Mesothelial cell of epicardium (in vitro differentiated cells): ENCODE measurements around the gene ARPC1B. TPM values are rescaled to one million over a fixed set of nuclear protein-coding genes. Genes with fewer than 3 reads are reported as not detected.
"Not testable (repeated sequence)": the region's sequence is repeated elsewhere in the genome, so short reads cannot be mapped to it uniquely, and the experiment has no call there.

Source experiments
- DNase-seq, 2 experiments: peaks; one replicate each; pipeline ENCODE4 v3.0.0; 2021; ENCODE audit warnings: low spot score in 2 of 2; ENCODE audit not compliant: unreplicated experiment in 2 of 2
- H3K27ac Mint-ChIP-seq: 2 replicates; pipeline ENCODE4 v1.8.0; 2021; ENCODE audit warnings: mixed read lengths
- H3K27me3 Mint-ChIP-seq: 2 replicates; pipeline ENCODE4 v1.8.0; 2021; ENCODE audit warnings: low read depth, mixed read lengths
- H3K36me3 Mint-ChIP-seq: 2 replicates; pipeline ENCODE4 v1.8.0; 2021; ENCODE audit warnings: mixed read lengths
- H3K4me1 Mint-ChIP-seq: 2 replicates; pipeline ENCODE4 v1.8.0; 2021; ENCODE audit warnings: mixed read lengths
- H3K4me3 Mint-ChIP-seq: 2 replicates; pipeline ENCODE4 v1.8.0; 2021; ENCODE audit warnings: mild to moderate bottlenecking, moderate library complexity, mixed read lengths
- H3K9me3 Mint-ChIP-seq: 2 replicates; pipeline ENCODE4 v1.8.0; 2021; ENCODE audit warnings: mixed read lengths
- total RNA-seq: library from RNA; stranded (reverse); gene quantifications from 3 replicates; pipeline ENCODE4 v1.2.1, GENCODE V29; 2021
- TF ChIP-seq, protein P1 (sequence below): fragments of 200-600 bp; sonication (generic); IDR thresholded peaks from one replicate; pipeline ENCODE4 v1.5.0; 2021; ENCODE audit warnings: antibody characterized with exemption; ENCODE audit not compliant: unreplicated experiment

Gene ARPC1B
- total RNA-seq, 1 donor from 2014 or later, result 32.5 TPM

DNA sequence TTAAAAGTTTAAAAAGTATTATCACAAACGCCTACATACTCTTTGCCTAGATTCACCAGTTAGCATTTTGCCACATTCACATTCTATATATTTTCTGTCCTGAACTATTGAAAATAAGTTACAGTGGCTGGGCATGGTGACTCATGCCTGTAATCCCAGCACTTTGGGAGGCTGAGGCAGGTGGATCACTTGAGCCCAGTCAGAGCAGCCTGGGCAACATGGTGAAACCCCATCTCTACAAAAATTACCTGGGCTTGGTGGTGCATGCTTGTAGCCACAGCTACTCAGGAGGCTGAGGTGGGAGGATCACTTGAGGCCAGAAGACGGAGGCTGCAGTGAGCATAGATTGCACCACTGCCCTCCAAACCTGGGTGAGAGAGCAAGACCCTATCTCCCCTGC lies 43.5 kb upstream of the ARPC1B start:
- Mint-ChIP-seq H3K4me3 (no peak overlapping the region), H3K27me3 (no peaks in the 10 kb centered on the region), H3K9me3 (no peaks in the 10 kb centered on the region), H3K36me3 (peaks cover 10% of the 10 kb centered on the region), H3K27ac (no peak overlapping the region), H3K4me1 (peaks cover 18% of the 10 kb centered on the region)
- TF ChIP-seq, protein P1, sequence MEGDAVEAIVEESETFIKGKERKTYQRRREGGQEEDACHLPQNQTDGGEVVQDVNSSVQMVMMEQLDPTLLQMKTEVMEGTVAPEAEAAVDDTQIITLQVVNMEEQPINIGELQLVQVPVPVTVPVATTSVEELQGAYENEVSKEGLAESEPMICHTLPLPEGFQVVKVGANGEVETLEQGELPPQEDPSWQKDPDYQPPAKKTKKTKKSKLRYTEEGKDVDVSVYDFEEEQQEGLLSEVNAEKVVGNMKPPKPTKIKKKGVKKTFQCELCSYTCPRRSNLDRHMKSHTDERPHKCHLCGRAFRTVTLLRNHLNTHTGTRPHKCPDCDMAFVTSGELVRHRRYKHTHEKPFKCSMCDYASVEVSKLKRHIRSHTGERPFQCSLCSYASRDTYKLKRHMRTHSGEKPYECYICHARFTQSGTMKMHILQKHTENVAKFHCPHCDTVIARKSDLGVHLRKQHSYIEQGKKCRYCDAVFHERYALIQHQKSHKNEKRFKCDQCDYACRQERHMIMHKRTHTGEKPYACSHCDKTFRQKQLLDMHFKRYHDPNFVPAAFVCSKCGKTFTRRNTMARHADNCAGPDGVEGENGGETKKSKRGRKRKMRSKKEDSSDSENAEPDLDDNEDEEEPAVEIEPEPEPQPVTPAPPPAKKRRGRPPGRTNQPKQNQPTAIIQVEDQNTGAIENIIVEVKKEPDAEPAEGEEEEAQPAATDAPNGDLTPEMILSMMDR, result no peak
- DNase-seq, result no peak

DNA sequence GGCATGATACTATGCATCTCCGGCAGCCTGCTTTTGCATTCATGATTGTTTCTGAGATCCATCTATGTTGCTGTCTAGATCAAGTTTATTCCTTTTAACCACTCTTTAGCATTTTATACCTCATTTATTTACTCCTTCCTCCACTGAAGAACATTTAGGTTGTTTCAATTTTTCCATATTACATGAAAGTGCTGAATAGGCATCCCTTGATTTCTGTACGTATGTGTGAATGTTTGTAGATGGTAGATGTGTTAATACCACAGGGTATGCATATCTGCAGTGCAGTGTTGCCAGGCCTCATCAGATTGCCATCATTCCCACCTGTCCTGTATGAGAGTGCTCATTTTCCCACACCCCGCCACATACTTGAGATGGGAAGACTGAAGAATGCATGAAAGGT lies 34.9 kb upstream of the ARPC1B start:
- Mint-ChIP-seq H3K4me3 (no peak overlapping the region), H3K27me3 (no peaks in the 10 kb centered on the region), H3K36me3 (peaks cover 50% of the 10 kb centered on the region), H3K27ac (no peak overlapping the region), H3K4me1 (no peaks in the 10 kb centered on the region), H3K9me3 (no peaks in the 10 kb centered on the region)
- no peak for DNase-seq
- TF ChIP-seq, protein P1, result no peak

DNA sequence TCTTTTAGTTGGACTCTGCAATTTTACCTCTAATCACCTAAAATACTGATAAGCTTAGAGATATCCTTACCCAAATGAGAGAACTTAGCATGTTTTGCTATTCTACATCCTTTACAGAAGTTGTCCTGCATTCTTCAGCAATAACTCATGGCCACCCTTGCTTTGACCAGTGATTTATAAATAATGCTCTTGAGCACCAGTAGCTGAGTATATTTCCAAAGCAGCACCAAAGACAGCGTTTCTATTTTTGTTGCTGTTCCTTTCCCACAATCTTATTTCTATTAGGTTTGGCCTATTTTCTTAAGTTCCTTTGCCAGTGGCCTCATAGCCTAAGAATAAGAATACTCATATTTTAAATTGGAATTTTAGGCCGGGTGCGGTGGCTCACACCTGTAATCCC lies 33.9 kb upstream of the ARPC1B start:
- no peaks in the 10 kb centered on the region for H3K9me3 Mint-ChIP-seq
- no peaks in the 10 kb centered on the region for H3K27me3 Mint-ChIP-seq
- H3K36me3 Mint-ChIP-seq, result peaks cover 46% of the 10 kb centered on the region
- H3K4me1 Mint-ChIP-seq, result no peaks in the 10 kb centered on the region
- H3K27ac Mint-ChIP-seq, result no peak overlapping the region
- no peak for DNase-seq
- H3K4me3 Mint-ChIP-seq, result no peak overlapping the region
- TF ChIP-seq, protein P1, result no peak

GRCh38 chr7:99344061-99344647 lies 30.4 kb upstream of the ARPC1B start:
- H3K36me3 Mint-ChIP-seq, result peaks cover 39% of the 10 kb centered on the region

DNA sequence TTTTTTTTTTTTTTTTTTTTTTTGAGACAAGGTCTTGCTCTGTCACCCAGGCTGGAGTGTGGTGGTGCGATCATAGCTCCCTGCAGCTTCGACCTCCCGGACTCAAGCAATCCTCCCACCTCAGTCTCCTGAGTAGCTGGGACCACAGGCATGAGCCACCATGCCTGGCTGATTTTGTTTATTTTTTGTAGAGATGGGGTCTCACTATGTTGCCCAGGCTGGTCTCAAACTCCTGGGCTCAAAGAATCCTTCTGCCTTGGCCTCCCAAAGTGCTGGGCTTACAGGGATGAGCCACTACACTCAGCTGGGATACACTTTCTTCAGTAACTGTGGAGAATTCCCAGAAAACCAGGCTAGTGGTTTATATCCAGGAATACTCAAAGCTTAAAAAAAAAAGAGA lies 23.9 kb upstream of the ARPC1B start:
- not testable (repeated sequence) for H3K9me3 Mint-ChIP-seq, H3K4me1 Mint-ChIP-seq, H3K27ac Mint-ChIP-seq, H3K27me3 Mint-ChIP-seq, DNase-seq, H3K4me3 Mint-ChIP-seq
- peaks cover 29% of the 10 kb centered on the region for H3K36me3 Mint-ChIP-seq

More at GRCh38 chr7:99344061-99344647, 30.4 kb upstream of the ARPC1B start:
- no peaks in the 10 kb centered on the region for H3K4me1 Mint-ChIP-seq
- no peaks in the 10 kb centered on the region for H3K9me3 Mint-ChIP-seq
- TF ChIP-seq, protein P1, result no peak
- DNase-seq, result no peak
- no peaks in the 10 kb centered on the region for H3K27me3 Mint-ChIP-seq
- H3K4me3 Mint-ChIP-seq, result no peak overlapping the region
- H3K27ac Mint-ChIP-seq, result no peak overlapping the region

DNA sequence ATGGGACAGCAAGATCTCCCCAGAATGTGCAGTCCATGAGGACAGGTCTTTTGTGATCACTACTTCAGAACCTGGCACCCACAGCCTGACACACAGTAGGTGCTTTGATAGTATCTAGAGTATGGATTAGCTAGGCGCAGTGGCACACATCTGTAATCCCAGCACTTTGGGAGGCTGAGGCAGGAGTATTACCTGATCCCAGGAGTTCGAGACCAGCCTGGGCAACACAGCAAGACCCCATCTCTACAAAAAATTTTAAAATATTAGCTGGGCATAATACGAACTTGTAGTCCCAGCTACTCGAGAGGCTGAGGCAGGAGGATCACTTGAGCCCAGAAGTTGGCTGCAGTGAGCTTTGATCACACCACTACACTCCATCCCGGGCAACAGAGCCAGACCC lies 22.3 kb upstream of the ARPC1B start:
- TF ChIP-seq, protein P1, result no peak
- Mint-ChIP-seq H3K4me1 (no peaks in the 10 kb centered on the region), H3K9me3 (no peaks in the 10 kb centered on the region), H3K36me3 (peaks cover 33% of the 10 kb centered on the region), H3K27ac (no peak overlapping the region), H3K27me3 (no peaks in the 10 kb centered on the region), H3K4me3 (no peak overlapping the region)
- no peak for DNase-seq
